GM18502 (cell line): ENCODE measurements around the gene ATXN7.

Experiments used
- ATAC-seq: cut with Tn5 transposase; IDR thresholded peaks from one replicate; pipeline ENCODE4 v1.9.1; 2021; ENCODE audit warnings: mild to moderate bottlenecking; ENCODE audit not compliant: unreplicated experiment, poor library complexity

Gene ATXN7

GRCh38 chr3:63955830-63956545, 92.3 kb downstream of the ATXN7 start:
- no peak for ATAC-seq

- ATAC-seq, result no peak
These were observed 95.5 kb downstream of the ATXN7 start for GRCh38 chr3:63959146-63959545.

- no peak for ATAC-seq
These were observed 96.5 kb downstream of the ATXN7 start for GRCh38 chr3:63960048-63960711.

- ATAC-seq, result peak; percentile 88
These were observed 98.2 kb downstream of the ATXN7 start for GRCh38 chr3:63961891-63962290.

- ATAC-seq, result no peak
These were observed 99.8 kb downstream of the ATXN7 start for GRCh38 chr3:63963496-63963895.

- no peak for ATAC-seq
These were observed 101.2 kb downstream of the ATXN7 start for GRCh38 chr3:63964681-63965485.

- no peak for ATAC-seq
These were observed 102.3 kb downstream of the ATXN7 start for GRCh38 chr3:63966007-63966406.

GRCh38 chr3:63966871-63967270, 103.2 kb downstream of the ATXN7 start:
- ATAC-seq, result no peak

- peak; percentile 59 for ATAC-seq
These were observed 104.3 kb downstream of the ATXN7 start for GRCh38 chr3:63967675-63968611.

GRCh38 chr3:63968612-63969350, 105.1 kb downstream of the ATXN7 start:
- peak; percentile 38 for ATAC-seq

- no peak for ATAC-seq
These were observed 106.2 kb downstream of the ATXN7 start for GRCh38 chr3:63969876-63970275.

- ATAC-seq, result no peak
These were observed 107.2 kb downstream of the ATXN7 start for GRCh38 chr3:63970631-63971475.

- ATAC-seq, result no peak
These were observed 108.5 kb downstream of the ATXN7 start for GRCh38 chr3:63972196-63972595.

- ATAC-seq, result no peak
These were observed 109.3 kb downstream of the ATXN7 start for GRCh38 chr3:63972987-63973386.

GRCh38 chr3:63973406-63973805, 109.7 kb downstream of the ATXN7 start:
- no peak for ATAC-seq

- ATAC-seq, result no peak
These were observed 110.8 kb downstream of the ATXN7 start for GRCh38 chr3:63974451-63974850.

- no peak for ATAC-seq
These were observed 112.1 kb downstream of the ATXN7 start for GRCh38 chr3:63975723-63976122.

GRCh38 chr3:63976161-63976871, 112.6 kb downstream of the ATXN7 start:
- ATAC-seq, result no peak
